Transverse colon (tissue), 4 donors: ENCODE measurements around the gene PMEL.

Experiments used
- CTCF ChIP-seq, 5 experiments: fragments of 200-600 bp in 3 of 5; fragments of 450-650 bp in 2 of 5; sonication (generic) in 3 of 5; IDR thresholded peaks; 1 replicate in 2 of 5; 2 replicates in 3 of 5; pipeline ENCODE4 v1.5.1; 2016 to 2017; ENCODE audit warnings: antibody characterized with exemption in 5 of 5, inconsistent platforms in 3 of 5, mild to moderate bottlenecking in 2 of 5, moderate library complexity in 1 of 5
- POLR2AphosphoS5 ChIP-seq, 3 donors: sonication (generic); formaldehyde crosslinking; IDR thresholded peaks; one replicate each; pipeline ENCODE4 v1.6.1; 2016; ENCODE audit warnings: antibody characterized with exemption in 3 of 3

- TF ChIP-seq CTCF (IDR thresholded peaks at IDR 0.05): no peak
- no peak for TF ChIP-seq POLR2AphosphoS5 (IDR thresholded peaks at IDR 0.05)
Measured at GRCh38 chr12:55963760-55964159, 2.1 kb downstream of the PMEL start.
